Ovary (tissue), 9 donors: Measurements from ENCODE around the gene HIPK4. TPM values are rescaled to one million over a fixed set of nuclear protein-coding genes. Genes with fewer than 3 reads are reported as not detected.

Source experiments
- DNase-seq, 5 donors: peaks; one replicate each; pipeline ENCODE4 v3.0.0-alpha.2; 2019 to 2020
- H3K27ac ChIP-seq, 2 donors: fragments of 200-600 bp; one replicate each; pipeline versions ENCODE4 v1.5.1 to v1.8.0; 2019 to 2022
- H3K27me3 ChIP-seq: fragments of 200-600 bp; one replicate; pipeline ENCODE4 v1.8.0; 2022
- H3K36me3 ChIP-seq: fragments of 200-600 bp; sonication (generic); one replicate; pipeline ENCODE4 v1.5.1; 2019
- H3K4me1 ChIP-seq: one replicate; pipeline ENCODE4 v1.8.1; 2013; ENCODE audit warnings: mild to moderate bottlenecking, moderate library complexity; ENCODE audit not compliant: insufficient read depth
- H3K4me3 ChIP-seq: fragments of 200-600 bp; sonication (generic); one replicate; pipeline ENCODE4 v1.5.1; 2017
- H3K9me3 ChIP-seq, 2 donors: fragments of 200-600 bp in 1 of 2; sonication (generic) in 1 of 2; one replicate each; pipeline versions ENCODE4 v1.5.1 to v1.8.1; 2013 to 2019; ENCODE audit warnings: mild to moderate bottlenecking in 1 of 2, moderate library complexity in 1 of 2
- EP300 ChIP-seq: sonication (generic); formaldehyde crosslinking; IDR thresholded peaks from one replicate; pipeline ENCODE4 v1.6.1; 2017; ENCODE audit warnings: antibody characterized with exemption
- POLR2A ChIP-seq: fragments of 450-650 bp; IDR thresholded peaks from one replicate; pipeline ENCODE4 v1.6.1; 2017; ENCODE audit warnings: antibody characterized with exemption, mild to moderate bottlenecking, moderate library complexity
- WGBS, 3 donors: extraction: QIAGEN DNeasy Blood & Tissue Kit in 1 of 3; methylation state at CpG; one replicate each; pipeline versions ENCODE4 v1.1.5 to v1.1.7; 2013 to 2017; 5-methylcytosine and 5-hydroxymethylcytosine counted together
- intact Hi-C, 4 donors: fragments of 100-400 bp; cut with DNase I; formaldehyde crosslinking; loops; one replicate each; pipeline versions ENCODE4 v1.11.0 to v1.15.1; 2022 to 2023
- polyA plus RNA-seq, 2 donors: library from polyadenylated mRNA; stranded (reverse); fragments of 200-250 nt in 1 of 2; fragments of 350-450 nt in 1 of 2; fragmentation: Illumina TruSeq in 1 of 2; extraction: RNeasy Lipid Tissue Mini Kit (QIAGEN cat#74804) in 1 of 2; gene quantifications; one replicate each; pipeline ENCODE4 v1.2.3, GENCODE V29; 2013 to 2014
- total RNA-seq, 7 donors: library from RNA; depleted of rRNA in 2 of 7; stranded (reverse); fragments of >200 nt in 2 of 7; fragmentation: NEBNext Ultra II Directional in 3 of 7; extraction: Animal tissue kit (Norgen Biotek cat#: 25700) in 3 of 7; gene quantifications; one replicate each; pipeline versions ENCODE4 v1.1.0 to v1.2.4, GENCODE V29; 2016 to 2023
- TF ChIP-seq, protein P1 (sequence below), 3 donors: fragments of 450-650 bp in 2 of 3; fragments of 200-600 bp in 1 of 3; IDR thresholded peaks; one replicate each; pipeline versions ENCODE4 v1.5.1 to v1.8.0; 2016 to 2022; ENCODE audit warnings: antibody characterized with exemption in 3 of 3, mild to moderate bottlenecking in 1 of 3
- donor health status: DM: no; HTN: no; CAD: no; lungs with moderate emphysema.
- donor health status: DM: no; HTN: no; CAD: no.
- donor health status: Bipolar disorder and iron deficiency.
- donor health status: DM: yes; HTN: yes; CAD: no.
- donor health status: DM: no; HTN: no; CAD: no.
- donor health status: DM: yes; HTN: yes; CAD: no.

The HIPK4 gene
- total and polyA plus RNA-seq, 9 donors: 0.11 to 0.35 (median 0.13) TPM; not detected in 4

DNA sequence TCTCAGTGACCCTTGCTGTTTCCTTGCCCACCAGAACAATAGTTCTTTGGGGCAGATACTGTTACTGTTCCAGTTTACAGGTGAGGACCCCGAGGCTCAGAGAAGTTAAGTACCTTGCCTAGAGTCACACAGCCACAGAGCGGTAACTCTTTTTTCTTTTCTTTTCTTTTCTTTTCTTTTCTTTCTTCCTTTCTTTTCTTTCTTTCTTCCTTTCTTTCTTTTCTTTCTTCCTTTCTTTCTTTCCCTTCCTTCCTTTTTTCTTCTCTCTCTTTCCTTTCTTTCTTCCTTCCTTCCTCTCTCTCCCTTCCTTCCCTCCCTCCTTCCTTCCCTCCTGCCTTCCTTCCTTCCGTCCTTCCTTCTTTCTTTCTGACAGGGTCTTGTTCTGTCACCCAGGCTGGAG is 28.1 kb upstream of the HIPK4 start:
- H3K9me3 ChIP-seq: no peaks in the 10 kb centered on the region
- H3K36me3 ChIP-seq: no peaks in the 10 kb centered on the region
- no peaks in the 10 kb centered on the region for H3K4me1 ChIP-seq
- no peak overlapping the region for H3K4me3 ChIP-seq
- TF ChIP-seq, protein P1, sequence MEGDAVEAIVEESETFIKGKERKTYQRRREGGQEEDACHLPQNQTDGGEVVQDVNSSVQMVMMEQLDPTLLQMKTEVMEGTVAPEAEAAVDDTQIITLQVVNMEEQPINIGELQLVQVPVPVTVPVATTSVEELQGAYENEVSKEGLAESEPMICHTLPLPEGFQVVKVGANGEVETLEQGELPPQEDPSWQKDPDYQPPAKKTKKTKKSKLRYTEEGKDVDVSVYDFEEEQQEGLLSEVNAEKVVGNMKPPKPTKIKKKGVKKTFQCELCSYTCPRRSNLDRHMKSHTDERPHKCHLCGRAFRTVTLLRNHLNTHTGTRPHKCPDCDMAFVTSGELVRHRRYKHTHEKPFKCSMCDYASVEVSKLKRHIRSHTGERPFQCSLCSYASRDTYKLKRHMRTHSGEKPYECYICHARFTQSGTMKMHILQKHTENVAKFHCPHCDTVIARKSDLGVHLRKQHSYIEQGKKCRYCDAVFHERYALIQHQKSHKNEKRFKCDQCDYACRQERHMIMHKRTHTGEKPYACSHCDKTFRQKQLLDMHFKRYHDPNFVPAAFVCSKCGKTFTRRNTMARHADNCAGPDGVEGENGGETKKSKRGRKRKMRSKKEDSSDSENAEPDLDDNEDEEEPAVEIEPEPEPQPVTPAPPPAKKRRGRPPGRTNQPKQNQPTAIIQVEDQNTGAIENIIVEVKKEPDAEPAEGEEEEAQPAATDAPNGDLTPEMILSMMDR (IDR thresholded peaks at IDR 0.05): no peak
- no peak for TF ChIP-seq POLR2A
- TF ChIP-seq EP300: no peak
- 85 to 98% (median 90%) methylated on average over 3 of the region's 3 CpGs for WGBS, 3 donors
- intact Hi-C loops: no loop called here
- no peaks in the 10 kb centered on the region for H3K27me3 ChIP-seq
- no peak for DNase-seq
- H3K27ac ChIP-seq: peak overlapping the region in 1 of 2 donors; percentile 20

DNA sequence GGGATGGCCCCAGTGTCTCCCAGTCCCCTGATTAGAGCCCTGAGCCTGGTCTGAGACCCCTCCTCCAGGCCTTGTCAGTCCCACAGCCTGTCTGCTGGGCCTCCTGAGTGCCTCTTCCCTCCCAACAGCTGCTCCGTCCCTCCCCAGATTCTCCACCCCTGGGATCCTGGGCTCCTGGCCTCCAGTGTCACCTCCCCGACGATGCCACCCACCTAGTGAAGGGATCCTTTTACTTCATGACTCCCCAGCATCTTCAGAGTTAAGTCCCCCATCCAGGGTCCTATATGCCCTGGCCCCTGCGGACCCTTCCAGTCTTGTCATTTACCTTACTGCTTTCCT is 27.6 kb upstream of the HIPK4 start:
- H3K27me3 ChIP-seq: no peaks in the 10 kb centered on the region
- no peaks in the 10 kb centered on the region for H3K36me3 ChIP-seq
- H3K4me1 ChIP-seq: no peaks in the 10 kb centered on the region
- WGBS, 3 donors: 73 to 80% (median 73%) methylated on average over 4 of the region's 4 CpGs
- TF ChIP-seq, protein P1 (IDR thresholded peaks at IDR 0.05): no peak
- TF ChIP-seq POLR2A (no peak), EP300 (no peak)
- H3K9me3 ChIP-seq: no peaks in the 10 kb centered on the region
- no peak overlapping the region for H3K27ac ChIP-seq
- DNase-seq: no peak
- H3K4me3 ChIP-seq: no peak overlapping the region
- intact Hi-C loops: no loop called here

DNA sequence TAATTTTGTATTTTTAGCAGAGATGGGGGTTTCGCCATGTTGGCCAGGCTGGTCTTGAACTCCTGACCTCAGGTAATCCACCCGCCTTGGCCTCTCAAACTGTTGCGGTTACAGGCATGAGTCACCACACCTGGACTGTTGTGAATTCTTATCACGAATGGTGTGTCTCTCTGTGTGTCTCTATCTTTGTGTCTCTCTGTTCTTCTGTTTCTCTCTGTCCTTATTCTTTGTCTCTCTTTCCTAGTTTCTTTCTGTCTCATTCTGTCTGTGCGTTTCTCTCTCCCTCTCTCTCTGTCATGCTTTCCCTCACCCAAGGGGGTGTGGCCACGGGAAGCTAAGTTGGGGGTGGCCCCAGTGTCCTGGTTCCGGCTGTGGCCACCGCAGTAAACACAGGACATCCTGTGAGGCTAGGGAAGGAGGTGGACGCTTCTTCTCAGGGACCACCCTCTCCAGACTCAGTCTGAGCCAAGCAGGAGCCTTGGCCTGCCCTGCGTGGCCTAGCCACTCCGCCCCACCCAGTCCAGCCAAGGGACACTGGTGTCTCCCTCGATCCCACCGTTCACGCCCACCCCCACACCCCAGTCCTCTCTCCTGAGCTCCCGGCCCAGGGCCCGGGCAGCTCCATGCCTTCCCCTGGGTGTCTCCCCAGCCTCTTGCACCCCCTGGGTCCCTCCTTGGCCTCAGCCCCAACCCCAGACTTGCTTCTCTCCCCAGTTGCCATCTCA is 27.1 kb upstream of the HIPK4 start:
- no peaks in the 10 kb centered on the region for H3K9me3 ChIP-seq
- WGBS, 3 donors: 65 to 72% (median 70%) methylated on average over 16 of the region's 16 CpGs
- DNase-seq: no peak
- H3K4me3 ChIP-seq: no peak overlapping the region
- H3K27ac ChIP-seq: peak overlapping the region in 1 of 2 donors; percentile 58
- intact Hi-C loops: no loop called here
- no peaks in the 10 kb centered on the region for H3K36me3 ChIP-seq
- no peaks in the 10 kb centered on the region for H3K27me3 ChIP-seq
- no peaks in the 10 kb centered on the region for H3K4me1 ChIP-seq
- TF ChIP-seq, protein P1 (IDR thresholded peaks at IDR 0.05): no peak
- TF ChIP-seq EP300 (no peak), POLR2A (no peak)

DNA sequence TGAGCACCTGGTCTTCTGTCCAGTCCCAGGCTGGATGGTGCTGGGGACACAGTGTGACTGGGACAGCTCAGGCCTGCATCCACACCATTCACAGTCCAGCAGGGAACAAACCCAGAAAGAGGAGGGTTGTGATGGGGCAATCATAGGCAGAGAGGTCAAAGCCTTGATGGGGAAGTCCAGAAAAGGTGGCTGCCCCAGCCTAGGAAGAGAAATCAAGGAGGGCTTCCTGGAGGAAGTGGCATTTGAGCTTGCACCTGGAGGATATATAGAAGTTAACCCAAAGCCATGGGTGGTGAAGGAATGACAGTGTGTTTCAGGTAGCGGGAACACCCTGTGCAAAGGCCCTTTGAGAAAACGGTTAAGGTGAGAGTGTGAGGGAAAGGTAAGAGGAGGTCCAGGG is 25.8 kb upstream of the HIPK4 start:
- no peaks in the 10 kb centered on the region for H3K27me3 ChIP-seq
- no peak for DNase-seq
- TF ChIP-seq EP300 (no peak), POLR2A (no peak)
- TF ChIP-seq, protein P1 (IDR thresholded peaks at IDR 0.05): no peak
- no peak overlapping the region for H3K4me3 ChIP-seq
- no peak overlapping the region for H3K27ac ChIP-seq
- no peaks in the 10 kb centered on the region for H3K9me3 ChIP-seq
- H3K36me3 ChIP-seq: no peaks in the 10 kb centered on the region
- H3K4me1 ChIP-seq: no peaks in the 10 kb centered on the region
- intact Hi-C loops: no loop called here
- WGBS, 3 donors: 90 to 96% (median 95%) methylated on average over 2 of the region's 2 CpGs
